Measurements from ENCODE around the gene PRR16. TPM values are rescaled to one million over a fixed set of nuclear protein-coding genes. Genes with fewer than 3 reads are reported as not detected.
A peak's percentile ranks its signal among the peaks of the same experiment; 100 is the strongest.
"Not testable (repeated sequence)": the region's sequence is repeated elsewhere in the genome, so short reads cannot be mapped to it uniquely, and the experiment has no call there.

Gene PRR16
- total RNA-seq, 1 experiment from 2014 or later: 5.0 TPM

DNA sequence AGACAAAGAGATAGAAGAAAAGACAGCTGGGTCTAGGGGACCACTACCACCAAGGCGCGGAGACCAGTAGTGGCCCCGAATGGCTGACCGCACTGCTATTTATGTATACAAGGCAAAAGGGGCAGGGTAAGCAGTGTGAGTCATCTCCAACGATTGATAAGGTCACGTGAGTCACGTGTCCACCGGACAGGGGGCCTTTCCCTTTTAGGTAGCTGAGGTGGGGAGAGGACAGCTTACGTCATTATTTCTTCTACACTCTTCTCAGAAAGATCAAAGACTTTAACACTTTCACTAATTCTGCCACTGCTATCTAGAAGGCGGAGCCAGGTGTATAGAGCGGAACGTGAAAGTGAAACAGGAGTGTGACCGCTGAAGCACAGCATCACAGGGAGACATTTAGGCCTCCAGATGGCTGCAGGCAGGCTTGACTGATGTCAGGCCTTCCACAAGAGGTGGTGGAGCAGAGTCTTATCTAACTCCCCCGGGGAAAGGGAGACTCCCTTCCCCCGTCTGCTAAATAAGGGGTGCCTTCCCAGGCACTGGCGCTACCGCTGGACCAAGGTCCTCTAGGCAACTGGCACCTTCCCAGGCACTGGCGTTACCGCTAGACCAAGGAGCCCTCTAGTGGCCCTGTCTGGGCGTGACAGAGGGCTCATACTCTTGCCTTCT lies 6.1 kb upstream of the PRR16 start:
- Histone ChIP-seq H3K9me2 (ENCODE audit: insufficient read depth) (no peaks in the 10 kb centered on the region), H3F3A (ENCODE audit: insufficient read depth, low read depth) (no peaks in the 10 kb centered on the region), H3K79me2 (ENCODE audit: low read depth) (no peaks in the 10 kb centered on the region), H3K4me3 (peak overlapping the region; percentile 54), H4K20me1 (ENCODE audit: insufficient read depth) (no peaks in the 10 kb centered on the region), H3K27me3 (ENCODE audit: insufficient read depth, low read depth) (peaks cover 3% of the 10 kb centered on the region; the same call in 1 of the 2 replicates), H3K9me3 (ENCODE audit: insufficient read depth, low read depth) (no peaks in the 10 kb centered on the region), H3K4me2 (peak overlapping the region; percentile 69), H3K27ac (no peak overlapping the region), H2AFZ (peak overlapping the region; percentile 80), H3K36me3 (ENCODE audit: low read depth) (no peaks in the 10 kb centered on the region), H3K4me1 (replicated peaks; ENCODE audit: insufficient read depth) (peaks cover 5% of the 10 kb centered on the region; the same call in 1 of the 2 replicates)
- intact Hi-C loops (cut with micrococcal nuclease; ENCODE audit: unreplicated experiment): loop anchor here (5.0 to 10.0 kb wide), 4 partner anchors 303 to 986 kb away; no protein-coding TSS in a partner anchor
- POLR2A ChIA-PET (ENCODE audit: unreplicated experiment): interaction anchor here (0.6 kb wide), 1 partner anchor 767 kb away, joined by 3 read pairs; no protein-coding TSS in a partner anchor
- TF ChIP-seq EZH2 (IDR thresholded peaks at IDR 0.05; ENCODE audit: low read depth): no peak
- TF ChIP-seq, protein P1, sequence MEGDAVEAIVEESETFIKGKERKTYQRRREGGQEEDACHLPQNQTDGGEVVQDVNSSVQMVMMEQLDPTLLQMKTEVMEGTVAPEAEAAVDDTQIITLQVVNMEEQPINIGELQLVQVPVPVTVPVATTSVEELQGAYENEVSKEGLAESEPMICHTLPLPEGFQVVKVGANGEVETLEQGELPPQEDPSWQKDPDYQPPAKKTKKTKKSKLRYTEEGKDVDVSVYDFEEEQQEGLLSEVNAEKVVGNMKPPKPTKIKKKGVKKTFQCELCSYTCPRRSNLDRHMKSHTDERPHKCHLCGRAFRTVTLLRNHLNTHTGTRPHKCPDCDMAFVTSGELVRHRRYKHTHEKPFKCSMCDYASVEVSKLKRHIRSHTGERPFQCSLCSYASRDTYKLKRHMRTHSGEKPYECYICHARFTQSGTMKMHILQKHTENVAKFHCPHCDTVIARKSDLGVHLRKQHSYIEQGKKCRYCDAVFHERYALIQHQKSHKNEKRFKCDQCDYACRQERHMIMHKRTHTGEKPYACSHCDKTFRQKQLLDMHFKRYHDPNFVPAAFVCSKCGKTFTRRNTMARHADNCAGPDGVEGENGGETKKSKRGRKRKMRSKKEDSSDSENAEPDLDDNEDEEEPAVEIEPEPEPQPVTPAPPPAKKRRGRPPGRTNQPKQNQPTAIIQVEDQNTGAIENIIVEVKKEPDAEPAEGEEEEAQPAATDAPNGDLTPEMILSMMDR (conservative IDR thresholded peaks at IDR 0.05): peak; percentile 89
- no TSS peak for BruUV-seq (replicated peaks)
- peak; percentile 40 to 80 for DNase-seq
- CTCF ChIA-PET: interaction anchor here (0.6 kb wide), 1 partner anchor 505 kb away, joined by 3 read pairs; no protein-coding TSS in a partner anchor

DNA sequence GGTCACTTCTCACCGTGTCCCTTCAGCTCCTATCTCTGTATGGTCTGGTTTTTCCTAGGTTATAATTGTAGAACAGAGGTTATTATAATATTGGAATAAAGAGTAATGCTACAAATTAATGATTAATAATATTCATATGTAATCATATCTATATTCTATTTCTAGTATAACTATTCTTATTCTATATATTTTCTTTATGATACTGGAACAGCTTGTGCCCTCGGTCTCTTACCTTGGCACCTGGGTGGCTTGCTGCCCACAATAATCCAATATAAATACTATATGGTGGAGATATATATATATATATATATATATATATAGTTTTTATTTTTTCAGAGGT lies 5.6 kb upstream of the PRR16 start:
- H3K36me3 ChIP-seq (ENCODE audit: low read depth); H3F3A ChIP-seq (ENCODE audit: insufficient read depth, low read depth); H3K4me2 ChIP-seq; H3K9me3 ChIP-seq (ENCODE audit: insufficient read depth, low read depth); H2AFZ ChIP-seq; H3K79me2 ChIP-seq (ENCODE audit: low read depth); DNase-seq; H3K4me1 ChIP-seq (replicated peaks; ENCODE audit: insufficient read depth); POLR2A ChIA-PET (ENCODE audit: unreplicated experiment); BruUV-seq (replicated peaks); H3K27ac ChIP-seq; H3K27me3 ChIP-seq (ENCODE audit: insufficient read depth, low read depth); H4K20me1 ChIP-seq (ENCODE audit: insufficient read depth); H3K9me2 ChIP-seq (ENCODE audit: insufficient read depth): not testable (repeated sequence)
- CTCF ChIA-PET: interaction anchor here (0.6 kb wide), 1 partner anchor 504 kb away, joined by 3 read pairs; no protein-coding TSS in a partner anchor
- H3K4me3 ChIP-seq: peak overlapping the region; percentile 54; the same call in 1 of the 2 replicates
- intact Hi-C loops (cut with micrococcal nuclease; ENCODE audit: unreplicated experiment): loop anchor here (5.0 to 10.0 kb wide), 4 partner anchors 304 to 986 kb away; no protein-coding TSS in a partner anchor

DNA sequence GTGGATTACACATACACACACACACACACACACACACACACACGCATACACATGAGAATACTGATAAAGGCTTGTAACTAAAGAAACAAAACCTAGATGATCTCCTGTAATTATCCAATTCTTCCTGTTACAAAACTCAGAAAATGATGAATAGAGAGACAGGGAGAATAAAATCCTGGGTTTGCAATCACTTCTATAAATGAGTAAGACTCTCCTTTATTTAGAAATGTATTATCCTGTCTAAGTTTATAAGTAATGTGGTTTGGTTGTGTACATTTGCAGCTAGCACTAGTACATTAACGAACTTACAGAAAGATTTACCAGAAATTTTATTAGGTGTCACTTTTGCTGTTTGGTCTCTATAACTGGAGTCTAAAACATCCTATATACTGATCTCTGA lies 2.8 kb upstream of the PRR16 start:
- Histone ChIP-seq H3K36me3 (ENCODE audit: low read depth) (no peaks in the 10 kb centered on the region), H4K20me1 (ENCODE audit: insufficient read depth) (no peaks in the 10 kb centered on the region), H3K9me2 (ENCODE audit: insufficient read depth) (no peaks in the 10 kb centered on the region), H3K4me1 (replicated peaks; ENCODE audit: insufficient read depth) (peaks cover 5% of the 10 kb centered on the region; the same call in 1 of the 2 replicates), H3K27ac (no peak overlapping the region), H3F3A (ENCODE audit: insufficient read depth, low read depth) (no peaks in the 10 kb centered on the region), H2AFZ (no peak overlapping the region), H3K27me3 (ENCODE audit: insufficient read depth, low read depth) (peaks cover 12% of the 10 kb centered on the region; the same call in 1 of the 2 replicates), H3K4me2 (no peak overlapping the region), H3K4me3 (no peak overlapping the region), H3K9me3 (ENCODE audit: insufficient read depth, low read depth) (no peaks in the 10 kb centered on the region), H3K79me2 (ENCODE audit: low read depth) (no peaks in the 10 kb centered on the region)
- intact Hi-C loops (cut with micrococcal nuclease; ENCODE audit: unreplicated experiment): loop anchor here (5.0 kb wide), 1 partner anchor 146 kb away; no protein-coding TSS in a partner anchor
- BruUV-seq (replicated peaks): no TSS peak
- CTCF ChIA-PET: no interaction called here
- no peak for DNase-seq
- POLR2A ChIA-PET (ENCODE audit: unreplicated experiment): interaction anchor here (0.6 kb wide), 1 partner anchor 1138 kb away, joined by 4 read pairs; no protein-coding TSS in a partner anchor
- TF ChIP-seq, protein P1 (conservative IDR thresholded peaks at IDR 0.05): no peak
- no peak for TF ChIP-seq EZH2 (IDR thresholded peaks at IDR 0.05; ENCODE audit: low read depth)
